Stimulated activated CD8-positive, alpha-beta memory T cell treated with anti-CD3 and anti-CD28 coated beads, Interleukin-7, amount 100 ng/mL, for 4 hours (primary cell): Measurements from ENCODE around the gene ONECUT1.

ENCODE experiments used
- DNase-seq, 2 donors: peaks; one replicate each; pipeline ENCODE4 v3.0.0-alpha.2; 2020; ENCODE audit warnings: low read depth in 2 of 2

The ONECUT1 gene

DNA sequence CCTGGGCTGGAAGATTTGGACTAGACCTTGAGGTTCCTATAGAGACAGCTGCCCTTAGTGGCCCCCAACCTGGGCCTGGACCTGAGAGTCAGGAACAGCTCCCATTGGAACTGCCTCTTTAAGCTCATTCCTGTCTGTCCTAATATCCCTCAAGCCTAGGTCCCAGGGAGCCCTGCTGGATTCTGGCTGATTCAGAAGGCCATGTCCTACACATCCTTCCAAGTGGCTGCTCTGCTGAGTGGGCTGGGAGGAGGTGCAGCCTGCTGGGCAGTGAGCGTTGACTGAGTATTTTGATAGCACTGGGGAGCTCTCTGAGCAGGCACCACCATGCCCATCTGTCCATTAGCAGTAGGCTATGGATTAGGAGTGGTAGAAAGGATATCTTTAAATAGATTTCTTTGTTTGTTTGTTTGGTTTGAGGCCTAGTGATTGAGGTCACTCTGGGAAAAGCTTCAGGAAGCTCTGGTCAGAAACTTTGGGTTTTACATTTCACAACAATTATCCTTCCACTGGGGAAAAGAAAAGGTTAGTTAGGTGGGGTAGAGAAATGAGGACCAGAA, 56.4 kb downstream of the ONECUT1 start:
- no peak for DNase-seq

- DNase-seq, result no peak
Measured at GRCh38 chr15:52733088-52733487, 57.0 kb downstream of the ONECUT1 start.

DNA sequence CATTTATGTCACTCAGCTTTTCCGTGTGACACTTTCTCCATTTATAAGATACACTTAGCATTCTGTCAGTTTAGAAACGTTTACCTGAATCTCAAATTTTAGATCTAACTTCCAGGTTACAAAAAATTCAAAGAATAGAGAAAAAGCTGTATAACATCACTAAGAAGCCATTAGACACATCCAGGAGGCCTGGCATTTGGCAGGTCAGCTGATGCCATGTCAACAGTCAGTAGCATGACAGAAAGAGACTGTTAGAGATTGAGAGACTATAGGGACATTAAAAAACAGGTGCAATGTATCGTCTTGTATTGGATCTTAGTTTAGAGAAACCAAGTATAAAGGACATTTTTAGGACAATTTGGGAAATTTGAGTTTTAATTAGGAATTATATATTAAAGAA, 57.6 kb downstream of the ONECUT1 start:
- DNase-seq, result no peak

DNA sequence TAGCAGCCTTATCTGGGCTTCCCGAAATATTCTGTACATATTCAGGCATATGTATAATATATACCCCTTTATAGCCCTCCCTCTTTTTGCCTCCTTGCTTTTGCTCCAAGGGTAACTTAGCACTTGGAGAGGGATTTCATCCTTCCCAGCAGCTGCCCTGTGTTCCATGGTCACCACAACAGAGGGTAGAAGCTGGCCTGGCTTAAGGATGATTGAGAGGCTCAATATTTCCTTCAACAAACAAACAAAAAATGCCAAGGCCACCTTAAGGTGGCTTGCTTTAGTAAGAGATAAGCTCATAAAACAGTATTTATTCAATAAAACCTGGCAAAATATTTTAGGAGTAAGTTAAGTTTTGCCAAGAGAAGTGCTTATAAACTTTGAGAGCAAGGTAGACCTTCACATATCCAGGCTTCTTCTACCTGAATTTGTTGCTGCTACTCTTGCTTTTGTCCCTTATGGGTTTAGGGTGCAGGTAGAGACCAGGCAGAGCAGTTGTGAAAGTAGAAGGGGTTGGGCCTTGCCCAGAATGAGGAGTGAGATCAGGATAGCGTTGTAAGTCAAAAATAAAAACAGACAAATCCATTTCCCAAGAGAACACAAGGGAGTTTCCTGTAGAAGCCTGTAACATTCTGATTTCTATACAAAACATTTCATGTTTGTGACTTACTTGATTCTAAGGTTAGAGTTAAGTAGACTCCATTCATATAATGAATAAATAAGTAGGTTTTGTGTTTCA, 58.2 kb downstream of the ONECUT1 start:
- DNase-seq, result no peak

GRCh38 chr15:52731004-52731403, 59.1 kb downstream of the ONECUT1 start:
- DNase-seq, result no peak

- no peak for DNase-seq
Measured at GRCh38 chr15:52730594-52730993, 59.5 kb downstream of the ONECUT1 start.

- peak in 1 of 2 donors; percentile 2 for DNase-seq
Measured at GRCh38 chr15:52730173-52730572, 60.0 kb downstream of the ONECUT1 start.

DNA sequence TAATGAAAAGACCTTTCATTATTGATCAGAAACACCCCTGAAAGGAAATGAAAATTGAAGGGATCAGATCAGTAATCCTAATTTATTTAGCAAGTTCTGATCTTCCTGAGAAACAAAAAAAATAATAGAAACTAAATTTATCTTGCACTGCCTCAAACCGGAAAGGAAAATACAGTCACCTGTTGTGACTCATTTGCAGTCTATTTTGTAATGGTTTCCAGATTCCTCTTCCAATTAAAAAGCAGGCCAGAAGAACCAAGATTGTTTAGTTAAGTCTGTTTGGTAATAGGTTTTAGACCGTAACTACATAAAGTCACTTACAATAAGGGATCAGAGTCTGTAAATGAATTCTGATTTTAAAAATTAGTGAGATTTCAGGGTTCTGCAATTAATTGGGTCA, 61.2 kb downstream of the ONECUT1 start:
- DNase-seq, result no peak

- DNase-seq, result no peak
Measured at GRCh38 chr15:52727815-52728214, 62.3 kb downstream of the ONECUT1 start.

DNA sequence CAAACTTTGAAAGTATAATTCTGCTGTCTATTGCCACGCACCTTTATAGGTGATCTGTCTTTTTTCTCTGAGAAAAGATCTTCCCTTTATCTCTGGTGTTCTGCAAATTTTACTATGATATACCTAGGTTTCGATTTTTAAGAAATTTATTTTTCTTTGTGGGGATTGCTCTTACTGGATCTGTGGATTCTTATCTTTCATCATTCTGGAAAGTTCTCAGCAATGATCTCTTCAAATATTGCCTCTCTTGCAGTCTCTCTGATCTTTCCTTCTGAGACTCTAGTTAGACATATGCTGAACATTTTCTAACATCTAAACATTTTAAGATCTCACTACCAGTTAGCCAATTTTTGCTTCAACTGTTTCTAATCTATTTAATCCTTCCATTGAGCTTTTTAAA, 63.9 kb downstream of the ONECUT1 start:
- DNase-seq, result no peak

DNA sequence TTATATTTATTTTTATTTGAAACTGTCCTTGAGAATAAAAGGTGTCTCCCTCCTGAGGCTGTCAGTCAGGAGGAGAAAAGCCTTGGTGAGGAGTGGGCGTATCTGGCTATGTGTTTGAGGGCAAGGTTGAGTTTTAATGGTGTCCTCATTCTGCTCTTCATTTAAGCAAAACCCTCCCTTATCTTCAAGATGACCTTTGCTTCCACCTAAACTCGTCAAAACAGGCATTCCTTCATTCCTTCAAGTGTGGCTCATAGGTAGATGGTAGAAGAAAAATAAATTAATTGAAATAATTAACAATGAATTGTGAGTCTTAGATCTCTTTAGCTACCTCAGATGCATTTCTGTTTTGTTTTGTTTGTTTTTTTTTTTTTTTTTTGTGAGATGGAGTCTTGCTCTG, 71.6 kb downstream of the ONECUT1 start:
- no peak for DNase-seq

- DNase-seq, result no peak
Measured at GRCh38 chr15:52717924-52718323, 72.2 kb downstream of the ONECUT1 start.

DNA sequence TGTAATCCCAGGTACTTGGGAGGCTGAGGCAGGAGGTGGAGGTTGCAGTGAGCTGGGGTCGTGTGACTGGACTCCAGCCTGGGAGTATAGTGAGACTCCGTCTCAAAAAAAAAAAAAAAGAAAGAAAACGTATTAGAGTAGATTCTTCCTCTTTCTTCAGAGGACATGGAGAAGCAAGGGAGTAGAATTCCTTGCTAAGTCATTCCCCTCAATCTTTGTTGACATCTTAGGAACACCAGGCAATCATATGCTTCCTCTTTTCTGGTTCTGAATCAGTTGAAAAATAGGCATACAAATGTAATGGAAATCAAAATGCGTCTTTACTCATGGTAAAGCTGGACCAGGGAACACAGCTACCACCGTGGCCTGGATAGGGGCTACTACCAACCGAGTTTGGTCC, 72.7 kb downstream of the ONECUT1 start:
- no peak for DNase-seq

DNA sequence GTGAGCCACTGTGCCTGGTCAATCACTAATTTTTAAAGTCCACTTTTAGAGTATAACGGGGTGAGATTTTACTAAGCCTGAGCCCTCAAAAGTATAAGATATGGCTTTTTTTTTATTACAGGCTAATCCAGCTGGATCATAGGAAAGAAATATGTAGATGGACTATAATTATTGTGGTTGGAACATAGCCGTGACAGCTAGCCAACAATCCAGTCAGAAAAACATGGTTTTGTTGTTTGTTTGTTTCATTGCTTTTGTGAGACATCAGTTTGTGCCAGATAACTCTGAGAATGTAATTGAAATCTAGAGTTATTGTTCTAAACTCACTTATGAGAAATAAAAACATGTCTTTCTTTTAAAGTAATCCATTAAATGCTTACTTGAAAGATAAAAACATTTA, 73.6 kb downstream of the ONECUT1 start:
- DNase-seq, result no peak

DNA sequence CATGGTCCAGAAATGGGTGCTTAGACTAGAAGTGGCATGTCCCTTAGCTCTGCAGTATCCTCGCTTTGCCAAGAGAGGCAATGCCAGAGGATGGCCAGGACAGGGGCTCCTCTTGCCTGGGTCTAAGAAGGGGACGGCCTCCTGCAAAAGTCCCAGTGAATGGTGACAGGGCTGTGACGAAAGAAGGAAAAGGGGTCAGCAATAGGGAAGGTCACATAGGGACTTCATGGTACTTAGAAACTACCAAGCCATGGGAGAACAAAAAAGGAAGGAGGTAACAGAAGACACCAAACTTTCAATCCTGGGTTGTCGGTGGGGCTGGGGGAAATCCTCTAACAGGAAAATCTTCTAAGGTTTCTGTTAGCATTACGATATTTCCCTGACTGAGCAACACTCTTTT, 74.7 kb downstream of the ONECUT1 start:
- DNase-seq, result no peak

GRCh38 chr15:52714968-52715367, 75.2 kb downstream of the ONECUT1 start:
- DNase-seq, result no peak

- no peak for DNase-seq
Measured at GRCh38 chr15:52710708-52711389, 79.3 kb downstream of the ONECUT1 start.

GRCh38 chr15:52710050-52710707, 80.0 kb downstream of the ONECUT1 start:
- no peak for DNase-seq

DNA sequence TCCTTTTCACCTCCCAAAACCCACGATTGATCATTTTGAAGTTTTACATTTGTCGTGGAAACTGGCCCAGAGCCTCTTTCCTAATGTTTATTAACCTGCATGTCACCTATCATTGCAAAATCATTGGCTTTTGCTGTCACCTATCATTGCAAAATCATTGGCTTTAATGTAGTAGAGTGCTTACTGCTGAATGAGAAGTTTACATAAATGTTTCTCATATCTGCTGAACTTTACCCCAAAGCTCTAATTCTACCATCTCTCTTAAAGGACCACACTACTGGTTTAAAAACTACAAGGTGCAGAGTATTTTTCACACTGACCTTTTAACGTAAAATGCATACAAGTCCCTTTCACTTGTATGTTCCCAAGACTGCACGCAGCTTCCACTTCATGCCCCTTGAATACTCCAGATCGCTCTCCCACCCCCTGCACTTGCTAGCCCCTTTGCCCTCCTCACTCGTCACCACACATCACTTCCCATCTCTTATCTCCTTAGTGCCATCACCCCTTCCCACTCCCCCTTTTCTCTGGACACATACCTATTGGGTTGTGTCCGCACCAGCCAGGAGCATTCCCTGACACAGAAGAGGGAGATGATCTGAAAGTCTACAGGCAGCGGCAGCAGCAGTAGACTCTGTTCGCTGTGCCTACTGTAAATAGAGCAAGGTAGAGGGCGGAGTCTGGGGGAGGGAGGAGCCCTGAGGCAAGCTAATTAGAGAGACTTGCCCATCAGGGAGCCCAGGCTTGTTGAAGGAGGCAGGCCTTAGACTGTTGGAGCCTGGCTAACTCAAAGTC, 80.8 kb downstream of the ONECUT1 start:
- no peak for DNase-seq
